SU-DHL-6 (cell line): ENCODE data around the gene TNNT2.

ENCODE experiments used
- CTCF ChIP-seq: fragments of 200-600 bp; sonication (generic); IDR thresholded peaks from one replicate; pipeline ENCODE4 v1.5.1; 2017; ENCODE audit warnings: antibody characterized with exemption, mild to moderate bottlenecking, low read length, moderate library complexity; ENCODE audit not compliant: insufficient read depth, poor library complexity, severe bottlenecking
- EZH2phosphoT487 ChIP-seq: fragments of 200-600 bp; sonication (generic), shearing (Covaris generic); conservative IDR thresholded peaks from 2 replicates; pipeline ENCODE4 v1.6.1; 2018; ENCODE audit warnings: mild to moderate bottlenecking, antibody characterized with exemption, low read length, moderate library complexity, mixed read lengths

GRCh38 chr1:201361652-201362504 lies 15.6 kb downstream of the TNNT2 start:
- TF ChIP-seq CTCF (peak; percentile 42), EZH2phosphoT487 (no peak)
